Mesendoderm (in vitro differentiated cells): Measurements from ENCODE around the gene HEATR9.

Experiments used
- DNase-seq: peaks from one replicate; pipeline ENCODE4 v3.0.0; 2013
- H2AK5ac ChIP-seq: 2 replicates; pipeline ENCODE4 v1.6.1; 2013; ENCODE audit warnings: low read length, inconsistent platforms
- H2BK120ac ChIP-seq: 2 replicates; pipeline ENCODE4 v1.6.1; 2013; ENCODE audit warnings: low read depth, mild to moderate bottlenecking, low read length, moderate library complexity, mixed read lengths
- H2BK15ac ChIP-seq: replicated peaks from 2 replicates; pipeline ENCODE4 v1.6.1; 2013; ENCODE audit warnings: low read depth, mild to moderate bottlenecking, moderate library complexity
- H2BK5ac ChIP-seq: 2 replicates; pipeline ENCODE4 v1.6.1; 2013; ENCODE audit warnings: low read length, inconsistent platforms
- H3K18ac ChIP-seq: 2 replicates; pipeline ENCODE4 v1.6.1; 2013; ENCODE audit warnings: mild to moderate bottlenecking, low read length, mixed read lengths
- H3K23ac ChIP-seq: one replicate; pipeline ENCODE4 v1.6.1; 2013; ENCODE audit warnings: low read length
- H3K27ac ChIP-seq: 2 replicates; pipeline ENCODE4 v1.5.1; 2013; ENCODE audit warnings: low read depth, mild to moderate bottlenecking, inconsistent platforms, low read length, moderate library complexity
- H3K27me3 ChIP-seq: 2 replicates; pipeline ENCODE4 v1.6.1; 2013; ENCODE audit warnings: low read length, control low read depth, mild to moderate bottlenecking, inconsistent platforms; ENCODE audit not compliant: insufficient read depth, poor library complexity
- H3K36me3 ChIP-seq: 2 replicates; pipeline ENCODE4 v1.6.1; 2013; ENCODE audit warnings: low read length, inconsistent platforms; ENCODE audit not compliant: control insufficient read depth, insufficient read depth
- H3K4ac ChIP-seq: one replicate; pipeline ENCODE4 v1.6.1; 2013; ENCODE audit warnings: low read depth, mild to moderate bottlenecking, low read length, moderate library complexity
- H3K4me1 ChIP-seq: 2 replicates; pipeline ENCODE4 v1.6.1; 2013; ENCODE audit warnings: low read depth, low read length, inconsistent platforms; ENCODE audit not compliant: control insufficient read depth
- H3K4me2 ChIP-seq: 2 replicates; pipeline ENCODE4 v1.6.1; 2013; ENCODE audit warnings: low read length
- H3K4me3 ChIP-seq: 2 replicates; pipeline ENCODE4 v1.5.1; 2013; ENCODE audit warnings: mild to moderate bottlenecking, low read length
- H3K56ac ChIP-seq: one replicate; pipeline ENCODE4 v1.6.1; 2013; ENCODE audit warnings: low read length
- H3K79me1 ChIP-seq: 2 replicates; pipeline ENCODE4 v1.6.1; 2013; ENCODE audit warnings: low read length, inconsistent platforms
- H3K79me2 ChIP-seq: 2 replicates; pipeline ENCODE4 v1.6.1; 2013; ENCODE audit warnings: mild to moderate bottlenecking, low read length; ENCODE audit not compliant: control insufficient read depth, insufficient read depth
- H3K9ac ChIP-seq: 2 replicates; pipeline ENCODE4 v1.6.1; 2013; ENCODE audit warnings: low read length, inconsistent platforms
- H4K5ac ChIP-seq: one replicate; pipeline ENCODE4 v1.6.1; 2013; ENCODE audit warnings: low read length
- H4K8ac ChIP-seq: one replicate; pipeline ENCODE4 v1.6.1; 2013; ENCODE audit warnings: low read depth, mild to moderate bottlenecking, control low read depth, low read length, moderate library complexity
- WGBS: extraction: QIAGEN DNeasy Blood & Tissue Kit; methylation state at CpG from one replicate; pipeline ENCODE4 v1.1.7; 2013; ENCODE audit warnings: low lambda C conversion rate, missing lambda C conversion rate; ENCODE audit not compliant: insufficient coverage; ENCODE audit errors: extremely low coverage; 5-methylcytosine and 5-hydroxymethylcytosine counted together

HEATR9 gene

DNA sequence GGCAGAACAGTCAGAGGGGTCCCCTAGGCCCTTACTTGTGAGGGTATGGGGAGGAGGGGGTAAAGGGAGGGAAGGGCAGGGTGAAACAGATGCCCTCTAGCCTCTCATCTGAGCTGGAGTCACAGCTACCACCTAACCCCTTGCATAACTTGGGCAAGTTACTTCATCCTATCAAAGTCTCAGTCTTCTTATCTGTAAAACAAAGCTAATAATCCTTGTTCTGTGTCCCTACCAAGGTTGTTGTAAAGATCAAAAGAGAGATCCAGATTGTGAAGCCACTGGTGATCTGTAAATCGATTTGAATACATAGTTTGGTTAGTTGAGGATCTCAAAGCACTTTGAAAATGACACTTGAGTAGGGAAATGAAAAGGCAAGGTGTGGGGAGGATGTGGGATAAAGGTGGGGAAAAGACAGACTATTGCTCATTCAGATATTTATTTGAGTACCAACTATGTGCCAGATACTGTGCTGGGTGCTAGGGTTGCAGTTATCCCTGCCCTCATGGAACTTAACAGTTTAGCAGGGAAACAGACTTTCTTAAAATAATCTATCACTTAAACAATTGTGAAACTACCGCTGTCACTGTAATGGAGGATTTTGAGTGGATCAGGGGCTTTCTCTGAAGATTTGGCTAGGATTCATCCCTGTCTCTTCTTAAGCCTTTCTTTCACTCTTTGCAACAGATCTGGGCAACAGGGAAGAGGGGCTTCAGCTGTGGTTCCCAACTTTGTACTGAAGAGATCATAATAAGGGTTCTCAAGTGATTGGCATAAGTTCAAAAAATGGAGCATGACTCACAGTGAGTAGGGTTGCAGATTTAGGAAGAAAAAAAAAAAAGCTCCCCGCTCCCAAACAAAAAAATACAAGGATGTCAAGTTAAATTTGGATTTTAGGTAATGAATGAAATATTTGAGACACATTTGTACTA lies 3.0 kb downstream of the HEATR9 start:
- Histone ChIP-seq H3K4me2 (no peak overlapping the region), H3K9ac (no peak overlapping the region), H4K8ac (no peak overlapping the region), H3K4ac (no peak overlapping the region), H2BK15ac (no peak overlapping the region), H3K79me2 (no peaks in the 10 kb centered on the region), H3K4me3 (no peak overlapping the region), H2AK5ac (no peak overlapping the region), H3K36me3 (no peaks in the 10 kb centered on the region), H3K27ac (no peak overlapping the region), H3K27me3 (no peaks in the 10 kb centered on the region), H2BK120ac (no peak overlapping the region), H3K4me1 (no peaks in the 10 kb centered on the region), H3K23ac (no peak overlapping the region), H3K18ac (no peak overlapping the region), H3K56ac (no peak overlapping the region), H4K5ac (no peak overlapping the region), H3K79me1 (no peaks in the 10 kb centered on the region), H2BK5ac (no peak overlapping the region)
- no CpG with 5 or more reads among the region's 3 CpGs for WGBS
- no peak for DNase-seq

- Histone ChIP-seq H3K27ac (no peak overlapping the region), H3K4me1 (no peaks in the 10 kb centered on the region), H2BK120ac (no peak overlapping the region)
Measured at GRCh38 chr17:35864853-35865252, 3.8 kb downstream of the HEATR9 start.

DNA sequence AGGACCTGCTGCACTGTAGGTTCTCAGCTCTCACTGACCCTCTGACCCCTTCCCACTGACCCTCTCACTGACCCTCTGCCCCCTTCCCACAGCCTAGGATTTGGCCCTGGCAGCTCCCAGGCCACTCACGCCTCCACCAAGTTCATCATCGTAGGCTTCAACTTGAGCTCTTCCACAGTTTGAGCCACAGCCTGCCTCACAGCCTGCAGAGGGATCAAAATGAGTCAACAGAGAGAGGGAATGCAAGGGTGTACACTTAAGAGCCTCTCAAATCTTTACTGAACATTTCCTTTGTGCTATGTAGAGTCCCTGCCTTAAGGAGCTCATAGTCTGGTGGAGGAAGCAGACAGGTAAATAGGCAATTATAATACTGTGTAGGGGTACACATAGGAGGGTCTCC lies 12.1 kb downstream of the HEATR9 start:
- Histone ChIP-seq H3K23ac (no peak overlapping the region), H3K79me2 (no peaks in the 10 kb centered on the region), H3K4me1 (no peaks in the 10 kb centered on the region), H3K18ac (no peak overlapping the region), H3K79me1 (no peaks in the 10 kb centered on the region), H3K27me3 (no peaks in the 10 kb centered on the region), H2BK15ac (no peak overlapping the region), H3K27ac (no peak overlapping the region), H2BK120ac (no peak overlapping the region), H3K4me3 (no peak overlapping the region), H3K4me2 (no peak overlapping the region), H4K8ac (no peak overlapping the region), H2BK5ac (no peak overlapping the region), H3K56ac (no peak overlapping the region), H3K4ac (no peak overlapping the region), H2AK5ac (no peak overlapping the region), H4K5ac (no peak overlapping the region), H3K36me3 (peaks cover 3% of the 10 kb centered on the region), H3K9ac (no peak overlapping the region)
- no peak for DNase-seq
- no CpG with 5 or more reads among the region's 2 CpGs for WGBS

More at GRCh38 chr17:35864853-35865252, 3.8 kb downstream of the HEATR9 start:
- H3K79me1 ChIP-seq, result no peaks in the 10 kb centered on the region
- H2AK5ac ChIP-seq, result no peak overlapping the region
- no peaks in the 10 kb centered on the region for H3K27me3 ChIP-seq
- H4K5ac ChIP-seq, result no peak overlapping the region
- H3K23ac ChIP-seq, result no peak overlapping the region
- H2BK15ac ChIP-seq, result no peak overlapping the region
- H3K79me2 ChIP-seq, result no peaks in the 10 kb centered on the region
- H3K56ac ChIP-seq, result no peak overlapping the region
- no peak overlapping the region for H3K18ac ChIP-seq
- H3K4ac ChIP-seq, result no peak overlapping the region
- H3K9ac ChIP-seq, result no peak overlapping the region
- no peak overlapping the region for H2BK5ac ChIP-seq
- no CpG with 5 or more reads among the region's 7 CpGs for WGBS
- H4K8ac ChIP-seq, result no peak overlapping the region
- no peak overlapping the region for H3K4me3 ChIP-seq
- H3K36me3 ChIP-seq, result no peaks in the 10 kb centered on the region
- H3K4me2 ChIP-seq, result no peak overlapping the region
- DNase-seq, result no peak

DNA sequence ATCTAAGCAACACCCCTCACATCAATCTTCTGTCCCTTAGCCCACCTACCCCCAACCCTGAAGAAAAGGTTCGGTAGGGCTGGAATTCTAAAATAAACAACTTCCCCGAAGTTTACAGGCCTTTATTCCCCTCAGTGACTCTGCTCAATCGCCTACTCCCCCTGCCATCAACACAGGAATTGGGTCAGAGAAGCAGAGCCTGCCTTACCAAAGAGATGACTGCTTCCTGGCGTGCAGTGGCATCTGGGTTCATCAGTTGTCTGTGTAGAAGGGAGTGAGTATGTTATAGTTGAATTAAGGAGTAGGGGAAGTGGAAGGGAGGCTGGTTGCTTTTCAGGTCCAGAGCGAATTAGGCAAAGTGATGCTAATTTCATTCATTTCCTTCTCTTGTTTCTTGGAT lies 12.7 kb downstream of the HEATR9 start:
- no peak overlapping the region for H4K5ac ChIP-seq
- no peak overlapping the region for H3K4ac ChIP-seq
- no peak for DNase-seq
- H3K23ac ChIP-seq, result no peak overlapping the region
- H3K56ac ChIP-seq, result no peak overlapping the region
- H3K4me2 ChIP-seq, result no peak overlapping the region
- H3K36me3 ChIP-seq, result peaks cover 3% of the 10 kb centered on the region
- WGBS, result no CpG with 5 or more reads among the region's 5 CpGs
- no peak overlapping the region for H2BK5ac ChIP-seq
- no peaks in the 10 kb centered on the region for H3K27me3 ChIP-seq
- no peak overlapping the region for H3K27ac ChIP-seq
- no peak overlapping the region for H2AK5ac ChIP-seq
- no peak overlapping the region for H3K4me3 ChIP-seq
- H4K8ac ChIP-seq, result no peak overlapping the region
- no peak overlapping the region for H2BK15ac ChIP-seq
- H3K79me1 ChIP-seq, result no peaks in the 10 kb centered on the region
- no peak overlapping the region for H3K9ac ChIP-seq
- no peak overlapping the region for H2BK120ac ChIP-seq
- no peaks in the 10 kb centered on the region for H3K79me2 ChIP-seq
- no peak overlapping the region for H3K18ac ChIP-seq
- no peaks in the 10 kb centered on the region for H3K4me1 ChIP-seq

DNA sequence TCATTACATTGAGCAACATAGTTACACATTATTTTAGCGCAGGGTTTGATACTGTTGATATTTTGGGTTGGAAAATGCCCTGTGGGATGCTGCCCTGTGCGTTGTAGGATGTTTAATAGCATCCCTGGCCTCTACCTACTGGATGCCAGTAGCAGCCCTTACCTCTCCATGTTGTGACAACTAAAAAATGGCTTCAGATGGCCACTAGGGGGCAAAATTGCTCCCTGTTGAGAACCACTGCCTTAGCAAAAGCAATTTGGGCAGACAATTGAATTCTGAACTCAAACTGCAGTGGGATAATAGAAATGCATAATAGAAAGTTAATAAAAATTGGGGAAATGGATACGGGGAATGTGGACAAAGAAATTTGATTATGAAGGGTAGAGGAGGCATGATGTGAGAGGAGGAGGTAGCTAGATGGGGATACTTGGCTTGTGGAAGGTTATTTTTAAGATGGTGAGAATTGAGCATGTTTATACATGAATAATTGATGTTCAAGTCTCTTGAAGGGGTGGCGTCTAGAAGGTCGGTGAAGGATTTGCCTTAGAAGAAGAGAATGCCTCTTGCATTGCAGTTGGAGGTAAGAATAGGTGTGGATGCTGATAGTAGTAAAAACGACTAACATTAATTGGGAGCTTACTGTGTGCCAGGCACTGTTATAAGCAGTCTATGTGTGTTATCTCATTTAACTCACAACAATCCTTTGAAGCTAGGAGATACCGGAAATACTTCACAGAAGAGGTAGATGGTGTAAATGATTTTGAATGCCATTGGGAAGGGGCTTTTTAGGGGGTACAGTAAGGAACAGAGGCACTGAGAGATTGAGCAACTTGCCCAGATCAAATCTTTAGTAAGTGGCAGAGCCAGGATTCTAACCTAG lies 19.0 kb downstream of the HEATR9 start:
- DNase-seq, result peak; percentile 85
- Histone ChIP-seq H3K27me3 (no peaks in the 10 kb centered on the region), H3K36me3 (peaks cover 5% of the 10 kb centered on the region), H3K4me1 (no peaks in the 10 kb centered on the region), H3K56ac (no peak overlapping the region), H4K5ac (no peak overlapping the region), H3K79me2 (no peaks in the 10 kb centered on the region), H3K4ac (no peak overlapping the region), H3K79me1 (no peaks in the 10 kb centered on the region), H3K9ac (no peak overlapping the region), H3K4me3 (no peak overlapping the region), H2BK15ac (no peak overlapping the region), H3K18ac (no peak overlapping the region), H3K23ac (no peak overlapping the region), H4K8ac (no peak overlapping the region), H3K4me2 (no peak overlapping the region), H2BK120ac (no peak overlapping the region), H2BK5ac (no peak overlapping the region), H3K27ac (no peak overlapping the region), H2AK5ac (no peak overlapping the region)
- 100% methylated on average over 1 of the region's 7 CpGs for WGBS
